Measurements from ENCODE around the gene TMEM219.
A peak's percentile ranks its signal among the peaks of the same experiment; 100 is the strongest.
"Not testable (repeated sequence)": the region's sequence is repeated elsewhere in the genome, so short reads cannot be mapped to it uniquely, and the experiment has no call there.

Gene TMEM219

GRCh38 chr16:29961479-29962343 lies at the start of gene TMEM219:
TSS of gene TMEM219 (plus strand) at chr16:29962079. CDS start at chr16:29963144, 1,065 bp downstream.
- DNase-seq = peak; percentile 57

- no peak for DNase-seq
Measured at GRCh38 chr16:29912087-29912486, 49.8 kb upstream of the TMEM219 start.

GRCh38 chr16:29913514-29913913 lies 48.4 kb upstream of the TMEM219 start:
- DNase-seq = no peak

DNA sequence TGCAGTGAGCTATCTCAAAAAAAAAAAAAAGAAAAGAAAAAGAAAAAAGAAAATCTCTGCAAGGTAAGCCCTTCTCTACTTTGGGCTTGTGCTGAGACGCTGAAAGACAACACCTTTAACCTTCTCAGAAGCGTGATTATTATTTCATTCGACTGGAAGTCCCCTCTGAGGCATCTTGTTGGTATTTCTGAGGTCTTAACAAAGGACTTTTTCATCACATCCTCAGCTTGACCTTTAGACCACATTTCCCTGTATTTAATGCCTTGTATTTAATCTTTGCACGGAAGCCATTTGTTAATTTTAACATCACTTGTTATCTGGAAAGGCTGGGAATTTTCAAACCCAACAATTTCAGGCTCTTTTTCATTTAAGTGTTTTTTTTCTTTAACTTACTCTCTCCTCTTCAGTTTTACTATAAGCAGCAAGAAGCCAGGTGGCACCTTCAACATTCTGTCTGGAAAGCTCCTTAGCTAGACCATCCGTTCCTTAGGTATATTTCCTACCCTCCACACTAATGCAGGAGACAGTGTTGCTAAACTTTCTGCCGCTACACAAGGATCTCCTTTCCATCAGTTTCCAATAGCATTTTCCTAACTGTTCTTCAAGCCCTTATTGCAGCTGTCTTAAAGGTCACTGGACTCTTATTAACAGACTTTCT lies 46.2 kb upstream of the TMEM219 start:
- no peak for DNase-seq

GRCh38 chr16:29916979-29917378 lies 44.9 kb upstream of the TMEM219 start:
- no peak for DNase-seq

- no peak for DNase-seq
Measured at GRCh38 chr16:29920288-29921033, 41.4 kb upstream of the TMEM219 start.

DNA sequence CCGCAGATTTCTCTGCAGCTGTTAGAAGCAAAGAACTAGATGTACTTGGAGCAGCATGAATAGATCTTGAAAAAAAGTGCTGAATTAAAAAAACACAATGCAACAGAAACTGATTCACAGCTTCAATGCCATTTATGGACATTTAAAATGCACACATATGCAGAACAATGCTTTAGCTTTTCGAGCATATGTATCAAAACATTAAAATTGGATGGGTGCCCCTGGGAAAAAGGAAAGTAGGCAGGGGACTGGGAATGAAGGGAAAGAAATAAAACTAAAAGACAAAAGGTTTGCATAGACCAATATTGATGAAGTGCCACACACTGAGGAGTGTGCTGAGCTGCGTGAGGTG lies 40.9 kb upstream of the TMEM219 start:
- DNase-seq = no peak

GRCh38 chr16:29922326-29922725 lies 39.6 kb upstream of the TMEM219 start:
- no peak for DNase-seq

DNA sequence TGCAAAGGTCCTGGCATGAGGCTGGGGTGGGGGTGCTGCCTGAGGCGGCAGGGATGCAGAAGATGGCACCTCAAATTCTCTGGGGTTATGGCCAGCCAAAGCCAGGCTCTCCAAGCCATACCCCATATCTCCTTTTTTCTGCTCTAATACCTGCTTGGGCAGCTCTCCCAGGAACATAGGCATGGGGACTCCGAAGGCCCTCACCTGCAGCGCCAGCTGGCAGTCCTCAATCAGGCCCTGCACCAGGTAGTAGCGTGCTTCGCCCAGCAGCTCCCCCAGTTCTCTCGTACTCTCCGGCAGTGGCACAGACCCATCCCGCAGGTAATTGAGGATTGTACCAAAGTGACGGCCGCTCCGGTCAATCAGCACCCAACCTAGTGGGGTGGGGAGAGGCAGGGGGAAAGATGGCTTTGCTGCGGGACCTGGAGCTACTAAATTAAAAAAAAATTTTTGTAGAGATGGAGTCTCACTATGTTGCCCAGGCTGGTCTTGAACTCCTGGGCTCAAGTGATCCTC lies 38.8 kb upstream of the TMEM219 start:
- DNase-seq = no peak

GRCh38 chr16:29925105-29925756 lies 36.6 kb upstream of the TMEM219 start:
- DNase-seq = no peak

DNA sequence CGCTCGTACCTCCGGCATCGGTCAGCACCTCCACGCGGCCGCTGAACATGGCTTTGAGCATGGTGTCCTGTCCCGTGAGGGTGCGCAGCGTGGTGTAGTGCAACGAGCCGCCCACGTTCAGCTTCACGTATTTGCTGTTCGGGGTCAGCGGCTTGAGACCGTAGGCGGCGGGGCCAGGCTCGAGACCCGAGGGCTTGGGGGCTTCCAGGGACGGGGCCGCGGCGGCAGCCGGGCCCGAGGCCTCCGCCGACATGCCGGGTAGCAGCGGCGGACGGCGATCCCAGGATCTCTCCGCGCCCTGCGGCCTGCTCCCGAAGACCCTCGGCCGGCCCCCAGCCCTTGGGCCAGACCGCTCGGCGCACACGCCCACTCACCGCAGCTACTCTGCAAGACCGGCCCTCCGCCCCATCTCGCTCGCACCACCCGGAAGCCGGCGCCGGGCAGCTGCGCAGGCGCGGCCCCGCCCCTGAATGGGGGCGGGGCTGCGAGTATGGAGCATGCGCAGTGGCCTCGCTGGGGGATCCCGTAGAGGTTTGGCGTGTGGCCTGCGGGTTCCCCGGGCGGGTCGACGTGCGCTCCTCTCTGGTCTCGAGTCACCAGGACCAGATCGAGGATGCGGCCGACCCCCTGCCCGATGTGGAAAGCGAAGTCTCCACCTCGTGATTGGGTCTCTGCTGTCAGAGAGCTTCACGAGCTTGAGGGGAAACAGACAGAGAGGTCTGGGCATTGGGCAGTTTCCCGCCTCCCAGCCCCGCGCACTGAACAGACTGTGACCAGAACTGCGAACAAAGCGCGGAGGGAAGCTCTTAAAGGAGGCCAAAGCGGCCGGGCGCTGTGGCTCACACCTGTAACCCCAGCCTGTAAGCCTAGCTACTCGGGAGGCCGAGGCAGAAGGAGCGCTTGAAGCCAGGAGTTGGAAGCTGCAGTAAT lies 35.8 kb upstream of the TMEM219 start, which contains the start of gene KCTD13:
Gene KCTD13, minus strand, starts transcription at position 446 of the 930 bp plus-strand sequence. Its CDS starts 193 bp downstream, at position 253.
- DNase-seq = peak; percentile 19

GRCh38 chr16:29926711-29927052 lies 35.2 kb upstream of the TMEM219 start:
- DNase-seq = no peak

- no peak for DNase-seq
Measured at GRCh38 chr16:29927070-29927905, 34.6 kb upstream of the TMEM219 start.

GRCh38 chr16:29931750-29932149 lies 30.1 kb upstream of the TMEM219 start:
- DNase-seq = not testable (repeated sequence)

DNA sequence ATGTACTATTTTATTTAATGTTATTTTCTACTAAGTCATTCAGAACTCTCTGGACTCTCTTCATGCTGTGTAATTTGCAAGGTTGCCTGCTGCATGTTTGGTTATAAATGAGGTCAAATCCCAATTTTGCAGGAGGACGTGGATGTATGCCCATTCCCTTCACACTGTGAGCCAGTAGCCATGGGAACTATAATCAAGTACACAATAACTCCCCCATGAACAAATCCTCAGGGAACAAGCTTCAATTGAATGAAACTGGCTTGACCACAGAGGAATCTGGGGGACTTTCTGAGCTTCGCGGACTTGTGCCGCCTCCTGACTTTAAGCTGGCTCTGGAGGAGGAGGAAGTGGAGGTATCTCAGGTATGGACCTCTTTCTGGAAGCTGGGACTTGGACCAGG lies 21.2 kb upstream of the TMEM219 start:
- DNase-seq = no peak

- peak; percentile 22 for DNase-seq
Measured at GRCh38 chr16:29943846-29944799, 17.8 kb upstream of the TMEM219 start.

DNA sequence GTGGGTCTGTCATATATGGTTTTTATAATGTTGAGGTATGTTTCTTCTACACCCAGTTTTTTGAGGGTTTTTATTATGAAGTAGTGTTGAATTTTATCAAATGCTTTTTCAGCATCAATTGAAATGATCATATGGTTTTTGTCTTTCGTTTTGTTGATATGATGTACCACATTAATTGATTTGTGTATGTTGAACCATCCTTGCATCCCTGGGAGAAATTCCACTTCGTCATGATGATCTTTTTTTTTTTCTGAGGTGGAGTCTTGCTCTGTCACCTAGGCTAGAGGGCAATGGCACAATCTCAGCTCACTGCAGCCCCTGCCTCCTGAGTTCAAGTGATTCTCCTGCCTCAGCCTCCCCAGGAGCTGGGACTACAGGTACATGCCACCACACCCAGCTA lies 14.0 kb upstream of the TMEM219 start:
- DNase-seq = no peak

- no peak for DNase-seq
Measured at GRCh38 chr16:29950806-29951461, 10.9 kb upstream of the TMEM219 start.
